Common myeloid progenitor, CD34-positive (primary cell): ENCODE results near the gene NAP1L4.

Source experiments
- CTCF ChIA-PET: fragments of 350-600 bp; sonication (Branson Sonifier 250); formaldehyde crosslinking; loops from one replicate; lab custom pipeline; 2021; ENCODE audit warnings: antibody characterized with exemption; lab: Charles Lee
- POLR2A ChIA-PET: fragments of 350-600 bp; sonication (Branson Sonifier 250); formaldehyde crosslinking; loops from one replicate; lab custom pipeline; 2021; ENCODE audit warnings: antibody characterized with exemption; lab: Charles Lee
- DNase-seq, 3 donors: peaks; one replicate each; pipeline versions ENCODE4 v3.0.0 to v3.0.0-alpha.2; 2013
- H3K27ac ChIP-seq, 2 experiments: 1 replicate in 1 of 2; 2 replicates in 1 of 2; pipeline ENCODE4 v1.7.0; 2013; ENCODE audit warnings: inconsistent platforms in 2 of 2, low read length in 2 of 2, mild to moderate bottlenecking in 2 of 2, low read depth in 1 of 2, moderate library complexity in 1 of 2; ENCODE audit not compliant: severe bottlenecking in 2 of 2, insufficient read depth in 1 of 2, poor library complexity in 1 of 2
- H3K27me3 ChIP-seq, 5 experiments: replicated peaks in 2 of 5; 1 replicate in 3 of 5; 2 replicates in 2 of 5; pipeline versions ENCODE4 v1.6.1 to v1.7.0; 2013; ENCODE audit warnings: low read length in 4 of 5, mild to moderate bottlenecking in 2 of 5, moderate library complexity in 2 of 5, inconsistent platforms in 1 of 5; ENCODE audit not compliant: insufficient read depth in 5 of 5, control insufficient read depth in 4 of 5
- H3K36me3 ChIP-seq, 4 experiments: 1 replicate in 2 of 4; 2 replicates in 2 of 4; pipeline versions ENCODE4 v1.6.1 to v1.7.0; 2013; ENCODE audit warnings: low read length in 3 of 4, control low read depth in 1 of 4, mild to moderate bottlenecking in 1 of 4; ENCODE audit not compliant: control insufficient read depth in 4 of 4, insufficient read depth in 4 of 4
- H3K4me1 ChIP-seq, 4 experiments: 1 replicate in 3 of 4; 2 replicates in 1 of 4; pipeline versions ENCODE4 v1.6.1 to v1.7.1; 2013; ENCODE audit warnings: low read length in 3 of 4, mild to moderate bottlenecking in 3 of 4, control low read depth in 1 of 4, inconsistent platforms in 1 of 4, moderate library complexity in 1 of 4; ENCODE audit not compliant: control insufficient read depth in 4 of 4, insufficient read depth in 4 of 4; ENCODE audit errors: control extremely low read depth in 1 of 4
- H3K4me3 ChIP-seq, 7 experiments: 1 replicate in 4 of 7; 2 replicates in 3 of 7; pipeline versions ENCODE4 v1.5.1 to v1.7.0; 2013; ENCODE audit warnings: mild to moderate bottlenecking in 7 of 7, low read length in 6 of 7, moderate library complexity in 6 of 7, inconsistent platforms in 2 of 7, low read depth in 2 of 7, control low read depth in 1 of 7; ENCODE audit not compliant: insufficient read depth in 4 of 7, control insufficient read depth in 1 of 7; ENCODE audit errors: extremely low read depth in 1 of 7
- H3K9me3 ChIP-seq, 5 experiments: 1 replicate in 4 of 5; 2 replicates in 1 of 5; pipeline versions ENCODE4 v1.6.1 to v1.7.1; 2013; ENCODE audit warnings: low read length in 4 of 5, mild to moderate bottlenecking in 2 of 5, inconsistent platforms in 1 of 5, low read depth in 1 of 5, moderate library complexity in 1 of 5; ENCODE audit not compliant: control insufficient read depth in 4 of 5, insufficient read depth in 2 of 5; ENCODE audit errors: control extremely low read depth in 1 of 5
- WGBS: methylation state at CpG from one replicate; pipeline ENCODE4 v1.1.5; 2013; ENCODE audit not compliant: insufficient coverage; 5-methylcytosine and 5-hydroxymethylcytosine counted together

NAP1L4 gene

DNA sequence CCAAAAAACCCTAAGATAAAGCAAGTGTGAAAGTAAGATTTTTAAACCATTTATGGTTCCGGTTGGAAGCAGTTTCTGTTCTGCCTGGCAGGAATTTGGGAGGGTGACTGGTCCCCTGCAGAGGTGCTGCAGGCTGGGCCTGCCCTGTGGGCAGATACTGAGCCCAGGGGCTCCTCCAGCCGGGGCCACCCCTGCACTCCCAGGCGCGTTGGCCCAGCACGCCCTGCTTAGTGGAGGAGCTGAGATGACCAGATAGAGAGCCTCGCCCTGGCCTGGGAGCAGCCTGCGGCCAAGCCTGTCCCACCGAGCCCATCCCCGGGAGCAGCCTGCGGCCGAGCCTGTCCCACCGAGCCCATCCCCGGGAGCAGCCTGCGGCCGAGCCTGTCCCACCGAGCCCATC lies 70.9 kb downstream of the NAP1L4 start:
- Histone ChIP-seq H3K4me3 (no peak overlapping the region), H3K27ac (no peak overlapping the region), H3K27me3 (no peaks in the 10 kb centered on the region), H3K4me1 (no peaks in the 10 kb centered on the region), H3K9me3 (no peaks in the 10 kb centered on the region), H3K36me3 (no peaks in the 10 kb centered on the region)
- DNase-seq = no peak
- ChIA-PET CTCF (interaction anchor here (0.7 to 2.4 kb wide), 4 partner anchors 8 to 32 kb away, joined by 3 to 7 read pairs (median 6); partner anchors contain the start of gene PHLDA2), POLR2A (no interaction called here)
- WGBS = 100% methylated on average over 3 of the region's 16 CpGs

DNA sequence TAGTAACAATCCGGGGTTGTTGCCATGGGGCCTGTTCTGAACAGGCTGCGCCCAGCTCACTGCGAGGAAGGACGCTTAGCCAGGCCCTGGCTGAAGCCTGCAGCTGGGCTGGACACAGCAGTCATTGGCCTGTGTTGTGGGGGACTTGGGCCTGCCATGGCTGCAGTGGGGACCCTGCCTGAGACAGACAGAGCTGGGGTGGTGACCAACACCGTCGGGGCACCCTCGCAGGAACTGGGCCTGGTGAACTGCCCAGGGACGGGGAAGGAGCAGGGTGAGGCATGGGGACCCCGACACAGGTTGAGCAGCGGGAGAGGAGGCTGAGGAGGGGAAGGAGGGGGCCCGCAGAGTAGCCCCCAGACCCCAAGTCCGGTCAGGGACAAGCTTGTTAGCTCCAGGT lies 71.8 kb downstream of the NAP1L4 start:
- H3K4me1 ChIP-seq = peaks cover 0 to 4% (median 4%) of the 10 kb centered on the region in 4 experiments
- WGBS = over 99% methylated on average over 10 of the region's 12 CpGs
- no peak overlapping the region for H3K4me3 ChIP-seq
- H3K36me3 ChIP-seq = no peaks in the 10 kb centered on the region
- no peak overlapping the region for H3K27ac ChIP-seq
- ChIA-PET POLR2A (interaction anchor here (0.7 kb wide), 1 partner anchor 22 kb away, joined by 4 read pairs; no protein-coding TSS in a partner anchor), CTCF (interaction anchor here (0.7 to 2.4 kb wide), 5 partner anchors 9 to 31 kb away, joined by 3 to 7 read pairs (median 4); partner anchors contain the start of gene PHLDA2)
- DNase-seq = no peak
- no peaks in the 10 kb centered on the region for H3K9me3 ChIP-seq
- H3K27me3 ChIP-seq = no peaks in the 10 kb centered on the region

DNA sequence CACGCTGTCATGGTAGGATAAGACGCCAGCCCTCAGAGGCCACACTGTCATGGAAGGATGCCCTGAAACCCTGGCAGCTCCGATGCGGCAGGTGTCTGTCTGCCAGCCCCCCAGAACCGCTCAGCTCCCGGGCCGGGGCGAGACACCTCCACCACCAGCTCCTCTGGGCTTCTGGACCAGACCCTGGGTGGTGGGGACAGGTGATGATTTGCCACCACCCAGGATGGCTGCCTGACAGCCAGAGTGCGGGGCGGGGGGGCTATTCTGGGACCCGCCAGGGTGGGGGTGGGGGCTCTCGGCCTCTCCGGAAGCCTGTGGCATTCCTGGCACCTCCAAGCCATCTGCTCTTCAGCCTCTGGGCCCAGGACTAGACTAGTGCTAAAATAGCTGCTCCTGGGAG lies 72.3 kb downstream of the NAP1L4 start:
- H3K27ac ChIP-seq = no peak overlapping the region
- H3K4me3 ChIP-seq = no peak overlapping the region
- H3K4me1 ChIP-seq = peaks cover 0 to 9% (median 8%) of the 10 kb centered on the region in 4 experiments
- ChIA-PET POLR2A (interaction anchor here (0.7 kb wide), 1 partner anchor 22 kb away, joined by 4 read pairs; no protein-coding TSS in a partner anchor), CTCF (interaction anchor here (1.5 to 2.4 kb wide), 3 partner anchors 10 to 31 kb away, joined by 3 to 7 read pairs (median 7); partner anchors contain the start of gene PHLDA2)
- H3K36me3 ChIP-seq = no peaks in the 10 kb centered on the region
- no peaks in the 10 kb centered on the region for H3K9me3 ChIP-seq
- WGBS = 85% methylated on average over 8 of the region's 13 CpGs
- DNase-seq = no peak
- no peaks in the 10 kb centered on the region for H3K27me3 ChIP-seq

DNA sequence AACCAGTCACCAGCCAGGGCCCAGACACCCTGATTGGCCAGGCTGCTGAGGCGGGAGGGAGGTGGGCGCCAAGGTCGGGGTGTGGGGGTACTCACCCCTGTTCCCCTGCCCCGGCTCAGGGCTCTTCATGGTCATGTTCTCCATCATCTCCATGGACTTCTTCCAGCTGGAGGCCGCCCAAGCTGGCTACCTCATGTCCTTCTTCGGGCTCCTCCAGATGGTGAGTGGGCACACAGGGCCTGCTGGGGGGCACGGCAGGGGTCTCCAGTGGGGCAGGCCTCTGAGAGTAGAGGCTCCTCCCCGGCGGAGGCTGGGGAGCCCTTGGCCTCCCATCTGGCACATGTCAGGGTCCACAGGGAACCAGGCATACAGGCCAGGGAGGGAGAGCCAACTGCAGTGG lies 72.9 kb downstream of the NAP1L4 start:
- H3K27me3 ChIP-seq = no peaks in the 10 kb centered on the region
- ChIA-PET CTCF (interaction anchor here (1.2 to 2.4 kb wide), 3 partner anchors 8 to 30 kb away, joined by 3 to 7 read pairs (median 3); no protein-coding TSS in a partner anchor), POLR2A (no interaction called here)
- H3K36me3 ChIP-seq = no peaks in the 10 kb centered on the region
- peaks cover 0 to 16% (median 14%) of the 10 kb centered on the region in 4 experiments for H3K4me1 ChIP-seq
- H3K4me3 ChIP-seq = no peak overlapping the region
- no peaks in the 10 kb centered on the region for H3K9me3 ChIP-seq
- DNase-seq = no peak
- WGBS = 95% methylated on average over 6 of the region's 9 CpGs
- no peak overlapping the region for H3K27ac ChIP-seq

DNA sequence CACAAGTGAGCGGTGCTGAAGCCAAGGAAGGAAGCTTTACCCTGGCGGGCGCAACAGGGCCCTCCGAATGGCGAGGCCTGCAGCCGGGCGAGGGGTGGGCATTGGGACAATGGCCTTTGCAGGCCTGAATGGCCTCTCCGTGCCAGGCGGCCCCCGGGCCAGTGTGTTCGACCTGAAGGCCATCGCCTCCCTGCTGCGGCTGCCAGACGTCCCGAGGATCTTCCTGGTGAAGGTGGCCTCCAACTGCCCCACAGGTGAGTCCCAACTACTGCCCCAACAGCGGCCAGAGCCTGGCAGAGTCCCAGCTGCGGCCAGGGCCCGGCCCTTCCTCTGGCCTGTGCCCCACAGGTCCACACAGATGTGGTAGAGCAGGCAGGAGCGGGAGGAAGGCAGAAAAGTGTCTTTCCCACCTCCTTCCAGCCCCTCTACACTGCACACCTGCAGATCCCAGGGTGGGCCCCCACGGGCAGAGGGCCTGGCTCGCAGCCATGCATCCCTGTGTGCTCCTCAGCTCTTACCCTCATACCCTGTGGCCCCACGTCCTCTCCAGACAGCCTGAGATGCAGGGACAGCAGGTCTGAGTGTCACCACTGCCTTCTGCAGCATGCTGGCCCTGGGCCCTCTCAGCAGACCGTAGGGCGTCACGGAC lies 74.2 kb downstream of the NAP1L4 start:
- 96% methylated on average over 19 of the region's 25 CpGs for WGBS
- Histone ChIP-seq H3K27me3 (no peaks in the 10 kb centered on the region), H3K27ac (no peak overlapping the region), H3K4me3 (no peak overlapping the region), H3K36me3 (no peaks in the 10 kb centered on the region), H3K4me1 (peaks cover 0 to 28% (median 26%) of the 10 kb centered on the region in 4 experiments), H3K9me3 (no peaks in the 10 kb centered on the region)
- POLR2A ChIA-PET = interaction anchor here (0.8 kb wide), 1 partner anchor 12 kb away, joined by 3 read pairs; no protein-coding TSS in a partner anchor
- CTCF ChIA-PET = no interaction called here
- DNase-seq = no peak

DNA sequence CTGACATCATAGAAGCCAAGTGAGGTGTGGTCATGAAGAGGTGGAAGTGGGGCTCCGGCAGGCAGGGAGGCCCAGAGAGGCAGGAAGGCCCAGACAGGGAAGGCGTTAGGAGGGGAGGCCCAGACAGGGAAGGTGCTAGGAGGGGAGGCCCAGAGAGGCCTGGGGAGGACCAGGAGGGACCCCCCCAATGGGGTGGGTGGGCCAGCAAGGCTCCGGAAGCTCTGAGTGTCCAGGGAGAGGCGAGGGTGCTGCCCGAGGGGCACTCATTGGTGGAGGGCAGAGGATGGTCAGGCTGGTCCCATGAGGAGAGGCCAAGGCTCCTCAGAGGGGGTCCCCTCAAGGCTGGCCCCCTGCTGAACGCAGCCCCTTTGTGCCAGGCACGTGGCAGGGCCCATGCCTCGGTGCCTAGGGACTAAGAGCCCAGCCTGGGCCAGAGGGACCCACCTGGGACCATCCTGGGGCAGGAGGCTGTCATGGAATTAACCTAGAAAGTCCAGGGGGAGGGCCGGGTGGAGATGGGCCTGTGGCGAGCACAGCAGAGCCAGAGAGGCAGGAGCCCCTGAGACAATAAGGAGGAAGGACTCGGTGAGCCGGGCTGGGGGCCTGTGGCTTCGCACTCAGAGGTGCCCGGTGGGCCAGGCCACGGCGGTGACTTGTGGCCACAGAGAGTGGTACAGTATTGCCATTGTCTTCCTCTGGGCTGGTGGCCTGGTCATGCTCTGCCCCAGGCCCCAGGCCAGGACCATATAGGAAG lies 75.1 kb downstream of the NAP1L4 start:
- H3K9me3 ChIP-seq = no peaks in the 10 kb centered on the region
- H3K36me3 ChIP-seq = no peaks in the 10 kb centered on the region
- WGBS = 92% methylated on average over 16 of the region's 16 CpGs
- peaks cover 0 to 37% (median 30%) of the 10 kb centered on the region in 4 experiments for H3K4me1 ChIP-seq
- H3K4me3 ChIP-seq = no peak overlapping the region
- H3K27me3 ChIP-seq = no peaks in the 10 kb centered on the region
- ChIA-PET POLR2A (no interaction called here), CTCF (interaction anchor here (0.7 to 3.4 kb wide), 4 partner anchors 9 to 16 kb away, joined by 3 to 19 read pairs (median 3); a partner anchor contains a TSS)
- no peak overlapping the region for H3K27ac ChIP-seq
- no peak for DNase-seq
